Common myeloid progenitor, CD34-positive (primary cell): ENCODE measurements around the gene LY9.
"Not testable (repeated sequence)": the region's sequence is repeated elsewhere in the genome, so short reads cannot be mapped to it uniquely, and the experiment has no call there.

ENCODE experiments used
- CTCF ChIA-PET: fragments of 350-600 bp; sonication (Branson Sonifier 250); formaldehyde crosslinking; loops from one replicate; lab custom pipeline; 2021; ENCODE audit warnings: antibody characterized with exemption; lab: Charles Lee
- POLR2A ChIA-PET: fragments of 350-600 bp; sonication (Branson Sonifier 250); formaldehyde crosslinking; loops from one replicate; lab custom pipeline; 2021; ENCODE audit warnings: antibody characterized with exemption; lab: Charles Lee
- DNase-seq, 3 donors: peaks; one replicate each; pipeline versions ENCODE4 v3.0.0 to v3.0.0-alpha.2; 2013
- H3K27ac ChIP-seq, 2 experiments: 1 replicate in 1 of 2; 2 replicates in 1 of 2; pipeline ENCODE4 v1.7.0; 2013; ENCODE audit warnings: inconsistent platforms in 2 of 2, low read length in 2 of 2, mild to moderate bottlenecking in 2 of 2, low read depth in 1 of 2, moderate library complexity in 1 of 2; ENCODE audit not compliant: severe bottlenecking in 2 of 2, insufficient read depth in 1 of 2, poor library complexity in 1 of 2
- H3K27me3 ChIP-seq, 5 experiments: replicated peaks in 2 of 5; 1 replicate in 3 of 5; 2 replicates in 2 of 5; pipeline versions ENCODE4 v1.6.1 to v1.7.0; 2013; ENCODE audit warnings: low read length in 4 of 5, mild to moderate bottlenecking in 2 of 5, moderate library complexity in 2 of 5, inconsistent platforms in 1 of 5; ENCODE audit not compliant: insufficient read depth in 5 of 5, control insufficient read depth in 4 of 5
- H3K36me3 ChIP-seq, 4 experiments: 1 replicate in 2 of 4; 2 replicates in 2 of 4; pipeline versions ENCODE4 v1.6.1 to v1.7.0; 2013; ENCODE audit warnings: low read length in 3 of 4, control low read depth in 1 of 4, mild to moderate bottlenecking in 1 of 4; ENCODE audit not compliant: control insufficient read depth in 4 of 4, insufficient read depth in 4 of 4
- H3K4me1 ChIP-seq, 4 experiments: 1 replicate in 3 of 4; 2 replicates in 1 of 4; pipeline versions ENCODE4 v1.6.1 to v1.7.1; 2013; ENCODE audit warnings: low read length in 3 of 4, mild to moderate bottlenecking in 3 of 4, control low read depth in 1 of 4, inconsistent platforms in 1 of 4, moderate library complexity in 1 of 4; ENCODE audit not compliant: control insufficient read depth in 4 of 4, insufficient read depth in 4 of 4; ENCODE audit errors: control extremely low read depth in 1 of 4
- H3K4me3 ChIP-seq, 7 experiments: 1 replicate in 4 of 7; 2 replicates in 3 of 7; pipeline versions ENCODE4 v1.5.1 to v1.7.0; 2013; ENCODE audit warnings: mild to moderate bottlenecking in 7 of 7, low read length in 6 of 7, moderate library complexity in 6 of 7, inconsistent platforms in 2 of 7, low read depth in 2 of 7, control low read depth in 1 of 7; ENCODE audit not compliant: insufficient read depth in 4 of 7, control insufficient read depth in 1 of 7; ENCODE audit errors: extremely low read depth in 1 of 7
- H3K9me3 ChIP-seq, 5 experiments: 1 replicate in 4 of 5; 2 replicates in 1 of 5; pipeline versions ENCODE4 v1.6.1 to v1.7.1; 2013; ENCODE audit warnings: low read length in 4 of 5, mild to moderate bottlenecking in 2 of 5, inconsistent platforms in 1 of 5, low read depth in 1 of 5, moderate library complexity in 1 of 5; ENCODE audit not compliant: control insufficient read depth in 4 of 5, insufficient read depth in 2 of 5; ENCODE audit errors: control extremely low read depth in 1 of 5
- WGBS: methylation state at CpG from one replicate; pipeline ENCODE4 v1.1.5; 2013; ENCODE audit not compliant: insufficient coverage; 5-methylcytosine and 5-hydroxymethylcytosine counted together

LY9 gene

GRCh38 chr1:160779626-160780397 is 16.2 kb upstream of the LY9 start:
- H3K4me3 ChIP-seq, result no peak overlapping the region
- peak; percentile 38 to 54 (median 49) for DNase-seq
- peaks cover 2 to 14% (median 8%) of the 10 kb centered on the region in 4 experiments for H3K4me1 ChIP-seq
- ChIA-PET CTCF (interaction anchor here (0.8 to 9.3 kb wide), 22 partner anchors 10 to 186 kb away, joined by 3 to 71 read pairs (median 4); partner anchors contain the start of genes ITLN2 and LY9), POLR2A (no interaction called here)
- 93% methylated on average over 17 of the region's 18 CpGs for WGBS
- H3K9me3 ChIP-seq, result no peaks in the 10 kb centered on the region
- H3K27me3 ChIP-seq, result no peaks in the 10 kb centered on the region
- H3K36me3 ChIP-seq, result no peaks in the 10 kb centered on the region
- H3K27ac ChIP-seq, result no peak overlapping the region

DNA sequence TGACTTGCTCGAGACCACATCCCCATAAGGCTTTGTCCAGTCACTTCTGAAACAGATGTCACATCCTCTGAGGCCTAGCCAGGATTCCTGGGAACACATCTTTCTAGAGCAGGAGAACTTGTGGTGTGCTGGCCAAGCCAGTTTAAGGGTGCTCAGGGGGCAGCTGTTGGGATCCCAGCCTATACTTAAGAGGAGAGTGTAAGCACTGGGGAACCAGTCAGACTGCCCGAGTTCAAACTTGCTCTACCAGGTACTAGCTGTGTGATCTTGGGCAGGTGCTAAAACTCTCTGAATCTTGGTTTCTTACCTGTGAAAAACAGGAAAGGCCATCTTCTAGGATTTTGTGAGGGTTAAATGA is 15.6 kb upstream of the LY9 start:
- H3K9me3 ChIP-seq, result no peaks in the 10 kb centered on the region
- CTCF ChIA-PET, result interaction anchor here (0.9 to 9.3 kb wide), 15 partner anchors 10 to 186 kb away, joined by 3 to 71 read pairs (median 4); partner anchors contain the start of genes ITLN2 and LY9
- POLR2A ChIA-PET, result no interaction called here
- 100% methylated on average over 1 of the region's 2 CpGs for WGBS
- peaks cover 0 to 8% (median 2%) of the 10 kb centered on the region in 4 experiments for H3K4me1 ChIP-seq
- no peak overlapping the region for H3K27ac ChIP-seq
- no peak overlapping the region for H3K4me3 ChIP-seq
- H3K27me3 ChIP-seq, result no peaks in the 10 kb centered on the region
- DNase-seq, result no peak
- H3K36me3 ChIP-seq, result no peaks in the 10 kb centered on the region

DNA sequence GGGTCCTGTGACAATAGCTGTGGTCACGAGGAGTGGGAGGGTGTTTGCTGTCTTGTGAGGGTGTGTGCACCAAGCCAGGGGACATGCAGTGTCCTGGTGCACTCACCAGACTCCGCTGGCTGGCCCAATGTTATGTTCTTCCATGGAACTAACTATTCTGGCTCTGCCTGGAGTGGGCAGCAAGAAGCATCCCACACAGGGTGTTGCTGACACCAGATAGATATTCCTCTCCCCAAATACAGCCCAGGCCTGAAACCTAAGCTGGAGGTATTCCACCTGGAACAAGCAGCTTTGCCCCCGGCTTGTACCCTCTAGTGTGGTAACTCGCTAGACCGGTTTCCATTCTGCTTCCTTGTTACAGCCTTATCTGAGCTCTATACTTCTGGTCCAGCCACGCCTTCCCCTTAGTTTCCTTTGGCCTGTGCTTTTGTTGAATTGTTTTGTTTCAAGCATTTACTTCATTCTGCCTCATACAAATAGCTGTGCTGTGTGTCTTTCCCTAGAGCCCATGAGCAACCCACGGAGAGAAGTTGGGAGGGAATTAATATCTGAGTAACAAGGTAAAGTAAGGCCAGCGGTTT is 14.7 kb upstream of the LY9 start:
- Histone ChIP-seq H3K36me3 (no peaks in the 10 kb centered on the region), H3K4me1 (peaks cover 0 to 2% (median 0%) of the 10 kb centered on the region in 4 experiments), H3K27ac (no peak overlapping the region), H3K4me3 (no peak overlapping the region), H3K27me3 (no peaks in the 10 kb centered on the region), H3K9me3 (no peaks in the 10 kb centered on the region)
- ChIA-PET POLR2A (no interaction called here), CTCF (interaction anchor here (1.0 to 9.3 kb wide), 16 partner anchors 9 to 191 kb away, joined by 3 to 71 read pairs (median 4); partner anchors contain the start of gene ITLN2)
- 88% methylated on average over 5 of the region's 8 CpGs for WGBS
- no peak for DNase-seq

DNA sequence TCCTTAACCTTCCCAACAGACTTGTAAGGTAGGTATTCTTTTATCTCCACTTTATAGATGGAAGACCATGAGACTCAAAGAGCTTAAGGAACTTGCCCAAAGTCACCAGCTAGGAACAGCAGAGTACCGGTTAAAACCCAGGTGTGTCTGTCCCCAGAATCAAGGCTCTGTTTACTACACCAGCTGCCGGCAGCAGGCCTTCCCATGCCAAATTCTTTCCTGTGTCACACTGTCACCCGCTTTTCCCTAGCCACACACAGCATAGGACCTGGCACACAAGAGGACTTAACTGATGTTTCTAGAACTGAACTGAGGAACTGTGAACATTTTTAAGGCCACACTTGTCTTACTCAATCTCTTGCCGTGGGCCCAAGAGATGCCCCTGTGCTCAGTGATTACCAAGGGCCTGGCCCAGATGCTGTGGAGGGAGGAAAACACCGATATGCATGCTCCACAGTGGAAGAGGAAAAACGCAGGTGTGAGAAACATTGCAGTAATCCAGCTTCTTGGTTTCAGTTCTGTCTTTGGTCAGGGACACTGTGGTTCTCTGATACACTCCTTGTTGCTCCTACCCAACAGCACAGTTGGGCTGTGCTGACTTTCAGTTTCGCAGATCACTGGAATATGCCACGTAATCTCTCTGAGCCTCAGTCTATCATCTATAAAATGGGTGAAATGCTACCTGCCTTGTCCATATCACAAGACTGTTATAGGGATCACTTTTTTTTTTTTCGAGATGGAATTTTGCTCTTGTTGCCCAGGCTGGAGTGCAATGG is 13.9 kb upstream of the LY9 start:
- H3K4me3 ChIP-seq, result no peak overlapping the region

DNA sequence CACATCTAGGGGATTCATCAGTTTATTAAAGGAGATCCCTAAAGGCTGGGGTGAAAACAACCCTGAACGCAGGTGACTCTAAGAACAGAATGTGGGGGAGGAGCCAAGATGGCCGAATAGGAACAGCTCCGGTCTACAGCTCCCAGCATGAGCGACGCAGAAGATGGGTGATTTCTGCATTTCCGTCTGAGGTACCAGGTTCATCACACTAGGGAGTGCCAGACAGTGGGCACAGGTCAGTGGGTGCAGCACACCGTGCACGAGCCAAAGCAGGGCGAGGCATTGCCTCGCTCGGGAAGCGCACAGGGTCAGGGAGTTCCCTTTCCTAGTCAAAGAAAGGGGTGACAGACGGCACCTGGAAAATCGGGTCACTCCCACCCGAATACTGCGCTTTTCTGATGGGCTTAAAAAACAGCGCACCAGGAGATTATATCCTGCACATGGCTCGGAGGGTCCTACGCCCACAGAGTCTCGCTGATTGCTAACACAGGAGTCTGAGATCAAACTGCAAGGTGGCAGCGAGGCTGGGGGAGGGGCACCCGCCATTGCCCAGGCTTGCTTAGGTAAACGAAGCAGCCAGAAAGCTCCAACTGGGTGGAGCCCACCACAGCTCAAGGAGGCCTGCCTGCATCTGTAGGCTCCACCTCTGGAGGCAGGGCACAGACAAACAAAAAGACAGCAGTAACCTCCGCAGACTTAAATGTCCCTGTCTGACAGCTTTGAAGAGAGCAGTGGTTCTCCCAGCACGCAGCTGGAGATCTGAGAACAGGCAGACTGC is 12.8 kb upstream of the LY9 start:
- POLR2A ChIA-PET, result not testable (repeated sequence)
- 89% methylated on average over 17 of the region's 25 CpGs for WGBS

More for the DNA sequence above, 13.9 kb upstream of the LY9 start:
- H3K4me1 ChIP-seq, result no peaks in the 10 kb centered on the region
- no peaks in the 10 kb centered on the region for H3K27me3 ChIP-seq
- DNase-seq, result peak in 1 of 3 donors; percentile 24
- H3K9me3 ChIP-seq, result no peaks in the 10 kb centered on the region
- 93% methylated on average over 6 of the region's 9 CpGs for WGBS
- no peak overlapping the region for H3K27ac ChIP-seq
- POLR2A ChIA-PET, result no interaction called here
- CTCF ChIA-PET, result interaction anchor here (1.0 to 9.3 kb wide), 13 partner anchors 8 to 190 kb away, joined by 3 to 71 read pairs (median 5); partner anchors contain the start of gene ITLN2
- no peaks in the 10 kb centered on the region for H3K36me3 ChIP-seq

GRCh38 chr1:160789051-160789701 is 6.8 kb upstream of the LY9 start:
- Histone ChIP-seq H3K27me3 (no peaks in the 10 kb centered on the region), H3K27ac (peak overlapping the region in 1 of 2 experiments; percentile 55), H3K4me1 (no peaks in the 10 kb centered on the region), H3K9me3 (no peaks in the 10 kb centered on the region), H3K36me3 (no peaks in the 10 kb centered on the region), H3K4me3 (no peak overlapping the region)
- POLR2A ChIA-PET, result no interaction called here
- WGBS, result 96% methylated on average over 4 of the region's 11 CpGs
- DNase-seq, result no peak
- CTCF ChIA-PET, result interaction anchor here (1.0 to 2.3 kb wide), 4 partner anchors 8 to 109 kb away, joined by 3 to 9 read pairs (median 5); no protein-coding TSS in a partner anchor

More for the DNA sequence above, 12.8 kb upstream of the LY9 start:
- not testable (repeated sequence) for H3K36me3 ChIP-seq, DNase-seq, H3K27ac ChIP-seq, H3K9me3 ChIP-seq, H3K4me3 ChIP-seq, H3K4me1 ChIP-seq, H3K27me3 ChIP-seq
- CTCF ChIA-PET, result interaction anchor here (9.3 kb wide), 1 partner anchor 169 kb away, joined by 71 read pairs; the partner anchor contains the start of gene ITLN2
